Suppressor macrophage treated with lipopolysaccharide for 4 hours (primary cell): ENCODE data around the gene STARD3.

Experiments
- DNase-seq: peaks from one replicate; pipeline ENCODE4 v3.0.0-alpha.2; 2020

STARD3 gene

GRCh38 chr17:39604911-39605491 is 31.9 kb upstream of the STARD3 start:
- DNase-seq, result no peak

GRCh38 chr17:39605492-39606433 is 31.2 kb upstream of the STARD3 start:
- no peak for DNase-seq

- DNase-seq, result no peak
Observed at GRCh38 chr17:39606434-39607056, 30.4 kb upstream of the STARD3 start.

- DNase-seq, result no peak
Observed at GRCh38 chr17:39607057-39607850, 29.7 kb upstream of the STARD3 start.

- no peak for DNase-seq
Observed at GRCh38 chr17:39607851-39608130, 29.2 kb upstream of the STARD3 start, which contains the start of gene NEUROD2. Gene NEUROD2 (minus strand): TSS chr17:39607920. CDS start chr17:39606599, 1,321 bp downstream.

GRCh38 chr17:39608142-39608981 is 28.6 kb upstream of the STARD3 start:
- no peak for DNase-seq

GRCh38 chr17:39609416-39610025 is 27.4 kb upstream of the STARD3 start:
- DNase-seq, result no peak

GRCh38 chr17:39611401-39612112 is 25.4 kb upstream of the STARD3 start:
- DNase-seq, result no peak

- no peak for DNase-seq
Observed at GRCh38 chr17:39612291-39612894, 24.6 kb upstream of the STARD3 start.

GRCh38 chr17:39612935-39613464 is 23.9 kb upstream of the STARD3 start:
- no peak for DNase-seq

GRCh38 chr17:39614545-39615157 is 22.3 kb upstream of the STARD3 start:
- DNase-seq, result no peak

- DNase-seq, result no peak
Observed at GRCh38 chr17:39615434-39615833, 21.5 kb upstream of the STARD3 start.

GRCh38 chr17:39617100-39617445 is 19.9 kb upstream of the STARD3 start:
- no peak for DNase-seq

GRCh38 chr17:39617446-39618245 is 19.3 kb upstream of the STARD3 start:
- peak; percentile 49 for DNase-seq

- no peak for DNase-seq
Observed at GRCh38 chr17:39618246-39618913, 18.6 kb upstream of the STARD3 start.

- DNase-seq, result no peak
Observed at GRCh38 chr17:39618956-39619785, 17.8 kb upstream of the STARD3 start.

GRCh38 chr17:39619786-39620101 is 17.2 kb upstream of the STARD3 start:
- DNase-seq, result no peak
